GM23338 (cell line): Measurements from ENCODE around the gene ZNF331. TPM values are rescaled to one million over a fixed set of nuclear protein-coding genes. Genes with fewer than 3 reads are reported as not detected.

Experiments
- ATAC-seq: fragments of 200-7000 bp; cut with Tn5 transposase; 3 replicates; pipeline ENCODE4 v1.9.1; 2020
- DNase-seq: peaks from one replicate; pipeline ENCODE4 v3.0.0-alpha.2; 2015; ENCODE audit warnings: low spot score
- H2AFZ ChIP-seq: fragments of 200-600 bp; sonication (generic); 2 replicates; pipeline ENCODE4 v1.8.0; 2016; ENCODE audit warnings: antibody characterized with exemption, mild to moderate bottlenecking, moderate library complexity
- H3F3A ChIP-seq: fragments of 200-600 bp; sonication (generic); replicated peaks from 2 replicates; pipeline ENCODE4 v1.8.0; 2017; ENCODE audit warnings: antibody characterized with exemption, mixed run types, low read depth
- H3K27ac ChIP-seq: fragments of 200-600 bp; sonication (generic); 2 replicates; pipeline ENCODE4 v1.6.1; 2016; ENCODE audit warnings: low read depth
- H3K27me3 ChIP-seq: fragments of 200-600 bp; sonication (generic); 2 replicates; pipeline ENCODE4 v1.8.0; 2016; ENCODE audit warnings: mild to moderate bottlenecking, mixed run types, moderate library complexity; ENCODE audit not compliant: insufficient read depth
- H3K36me3 ChIP-seq: fragments of 200-600 bp; sonication (generic); 2 replicates; pipeline ENCODE4 v1.8.0; 2016; ENCODE audit warnings: mild to moderate bottlenecking; ENCODE audit not compliant: insufficient read depth
- H3K4me1 ChIP-seq: fragments of 200-600 bp; sonication (generic); 2 replicates; pipeline ENCODE4 v1.8.0; 2016; ENCODE audit warnings: mild to moderate bottlenecking, moderate library complexity; ENCODE audit not compliant: insufficient read depth
- H3K4me2 ChIP-seq: fragments of 200-600 bp; sonication (generic); 2 replicates; pipeline ENCODE4 v1.7.1; 2017; ENCODE audit warnings: mixed run types
- H3K4me3 ChIP-seq: fragments of 200-600 bp; sonication (generic); 2 replicates; pipeline ENCODE4 v1.6.1; 2016; ENCODE audit warnings: mixed run types
- H3K79me2 ChIP-seq: fragments of 200-600 bp; sonication (generic); replicated peaks from 2 replicates; pipeline ENCODE4 v1.8.0; 2017; ENCODE audit warnings: mild to moderate bottlenecking; ENCODE audit not compliant: insufficient read depth
- H3K9me2 ChIP-seq: fragments of 200-600 bp; sonication (generic); 2 replicates; pipeline ENCODE4 v1.8.0; 2017; ENCODE audit not compliant: insufficient read depth
- H4K20me1 ChIP-seq: fragments of 200-600 bp; sonication (generic); replicated peaks from 2 replicates; pipeline ENCODE4 v1.8.0; 2017; ENCODE audit warnings: mild to moderate bottlenecking; ENCODE audit not compliant: insufficient read depth
- H3K27ac Mint-ChIP-seq: 2 replicates; pipeline ENCODE4 v1.8.0; 2020; ENCODE audit warnings: inconsistent platforms, mild to moderate bottlenecking, moderate library complexity, mixed read lengths
- H3K27me3 Mint-ChIP-seq: 3 replicates; pipeline ENCODE4 v1.8.0; 2022; ENCODE audit warnings: low read depth, mild to moderate bottlenecking, moderate library complexity, mixed read lengths, inconsistent platforms; ENCODE audit not compliant: insufficient read depth, poor library complexity
- H3K36me3 Mint-ChIP-seq: 3 replicates; pipeline ENCODE4 v1.8.0; 2021; ENCODE audit warnings: low read depth, mild to moderate bottlenecking, inconsistent platforms, moderate library complexity, mixed read lengths
- H3K4me1 Mint-ChIP-seq: 3 replicates; pipeline ENCODE4 v1.8.0; 2020; ENCODE audit warnings: mild to moderate bottlenecking, inconsistent platforms, mixed read lengths
- H3K4me3 Mint-ChIP-seq: 3 replicates; pipeline ENCODE4 v1.8.0; 2021; ENCODE audit warnings: moderate library complexity, mild to moderate bottlenecking, inconsistent platforms, mixed read lengths
- H3K9me3 Mint-ChIP-seq: 3 replicates; pipeline ENCODE4 v1.8.0; 2020; ENCODE audit warnings: moderate library complexity, mild to moderate bottlenecking, inconsistent platforms, mixed read lengths
- CREB1 ChIP-seq: fragments of 250-450 bp; sonication (Bioruptor Pico); IDR thresholded peaks from 2 replicates; pipeline ENCODE4 v1.5.0; 2020; ENCODE audit warnings: low read depth, mild to moderate bottlenecking, moderate library complexity
- EZH2 ChIP-seq: fragments of 200-600 bp; sonication (generic); IDR thresholded peaks from one replicate; pipeline ENCODE4 v1.8.0; 2017; ENCODE audit warnings: antibody characterized with exemption, mild to moderate bottlenecking, low read depth; ENCODE audit not compliant: unreplicated experiment
- EZH2phosphoT487 ChIP-seq: fragments of 200-600 bp; sonication (generic); IDR thresholded peaks from one replicate; pipeline ENCODE4 v1.8.1; 2018; ENCODE audit warnings: antibody characterized with exemption; ENCODE audit not compliant: unreplicated experiment
- NANOG ChIP-seq: IDR thresholded peaks from 2 replicates; pipeline ENCODE4 v1.6.1; 2016; ENCODE audit warnings: antibody characterized with exemption, borderline replicate concordance
- POLR2AphosphoS5 ChIP-seq: IDR thresholded peaks from 2 replicates; pipeline ENCODE4 v1.6.1; 2016; ENCODE audit warnings: antibody characterized with exemption, low read depth
- ZNF114 ChIP-seq: fragments of 250-450 bp; sonication (Bioruptor Pico); IDR thresholded peaks from 2 replicates; pipeline ENCODE4 v1.5.0; 2020; ENCODE audit warnings: mild to moderate bottlenecking, moderate library complexity
- ZNF331 ChIP-seq: fragments of 250-450 bp; sonication (Bioruptor Pico); IDR thresholded peaks from 2 replicates; pipeline ENCODE4 v1.5.0; 2020; ENCODE audit warnings: low read depth, mild to moderate bottlenecking, moderate library complexity
- polyA plus RNA-seq: library from polyadenylated mRNA; unstranded; fragments of >200 nt; fragmentation: Nextera tagmentation; extraction: Ambion mirVana; gene quantifications from 2 replicates; pipeline ENCODE4 v1.2.1, GENCODE V29; 2016
- total RNA-seq: library from RNA; depleted of rRNA; stranded (reverse); fragments of >200 nt; shearing (Covaris generic); gene quantifications from 2 replicates; pipeline ENCODE4 v1.2.3, GENCODE V29; 2014
- TF ChIP-seq, protein P1 (sequence below): fragments of 250-450 bp; sonication (Bioruptor Pico); IDR thresholded peaks from 2 replicates; pipeline ENCODE4 v1.5.0; 2020; ENCODE audit warnings: mild to moderate bottlenecking, moderate library complexity
- TF ChIP-seq, protein P2 (sequence below): IDR thresholded peaks from 2 replicates; pipeline ENCODE4 v1.6.1; 2016; ENCODE audit warnings: antibody characterized with exemption
- TF ChIP-seq, protein P3 (sequence below), 2 experiments: fragments of 200-600 bp in 1 of 2; sonication (generic) in 1 of 2; conservative IDR thresholded peaks; 2 replicates each; pipeline versions ENCODE4 v1.5.1 to v1.6.1; 2016 to 2017; ENCODE audit warnings: antibody characterized with exemption in 2 of 2, low read depth in 2 of 2, mild to moderate bottlenecking in 2 of 2, moderate library complexity in 1 of 2
- TF ChIP-seq, protein P4 (sequence below): IDR thresholded peaks from one replicate; pipeline ENCODE4 v1.6.1; 2018; ENCODE audit warnings: antibody characterized with exemption; ENCODE audit not compliant: unreplicated experiment

The ZNF331 gene
- total and polyA plus RNA-seq, 2 experiments from 2014 or later, result 36.2 to 46.5 TPM

DNA sequence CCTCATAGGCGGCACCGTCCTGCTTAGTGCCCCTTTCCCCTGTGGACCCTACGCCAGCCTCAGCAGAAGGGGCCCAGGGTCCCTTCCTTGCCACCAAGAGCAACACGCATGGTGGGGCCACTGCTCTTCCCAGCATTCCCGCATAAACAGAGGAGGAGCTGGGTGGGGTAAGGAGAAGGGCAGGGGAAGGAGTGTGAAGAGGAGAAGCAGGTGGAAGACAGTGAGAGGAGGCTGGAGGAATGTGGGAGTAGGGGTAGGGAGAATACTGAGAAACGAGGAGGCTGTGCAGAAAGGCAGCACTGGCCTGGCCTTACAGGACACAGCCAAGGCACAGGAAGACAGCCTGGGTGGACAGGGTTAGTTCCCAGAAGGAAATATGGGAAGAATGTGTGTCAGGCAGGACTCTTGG, 43.9 kb downstream of the ZNF331 start:
- ATAC-seq (peak; percentile 86), DNase-seq (peak; percentile 75)
- Histone ChIP-seq H3K4me1 (peaks cover 10% of the 10 kb centered on the region), H3K4me2 (peak overlapping the region; percentile 59), H3K27me3 (no peaks in the 10 kb centered on the region), H3K27ac (peak overlapping the region; percentile 81), H3K4me3 (peak overlapping the region; percentile 15; the same call in 1 of the 2 replicates), H3F3A (0 out of 2 replicates have a peak, but pooled peaks cover 3% of the 10 kb centered on the region), H3K36me3 (peaks cover 17% of the 10 kb centered on the region), H2AFZ (peak overlapping the region; percentile 35; the same call in 1 of the 2 replicates), H4K20me1 (no peaks in the 10 kb centered on the region), H3K79me2 (no peaks in the 10 kb centered on the region), H3K9me2 (no peaks in the 10 kb centered on the region)
- Mint-ChIP-seq H3K4me3 (no peak overlapping the region), H3K9me3 (peaks cover 59% of the 10 kb centered on the region), H3K27ac (0 out of 2 replicates have a peak overlapping the region, but pooled peaks have one; percentile 77), H3K36me3 (peaks cover 49% of the 10 kb centered on the region), H3K27me3 (peaks cover 13% of the 10 kb centered on the region), H3K4me1 (peaks cover 12% of the 10 kb centered on the region)
- TF ChIP-seq POLR2AphosphoS5 (no peak), NANOG (no peak), EZH2 (no peak), CREB1 (CRISPR knock-in tag) (no peak), ZNF331 (no peak), ZNF114 (CRISPR knock-in tag) (no peak), EZH2phosphoT487 (no peak)
- TF ChIP-seq, protein P1, sequence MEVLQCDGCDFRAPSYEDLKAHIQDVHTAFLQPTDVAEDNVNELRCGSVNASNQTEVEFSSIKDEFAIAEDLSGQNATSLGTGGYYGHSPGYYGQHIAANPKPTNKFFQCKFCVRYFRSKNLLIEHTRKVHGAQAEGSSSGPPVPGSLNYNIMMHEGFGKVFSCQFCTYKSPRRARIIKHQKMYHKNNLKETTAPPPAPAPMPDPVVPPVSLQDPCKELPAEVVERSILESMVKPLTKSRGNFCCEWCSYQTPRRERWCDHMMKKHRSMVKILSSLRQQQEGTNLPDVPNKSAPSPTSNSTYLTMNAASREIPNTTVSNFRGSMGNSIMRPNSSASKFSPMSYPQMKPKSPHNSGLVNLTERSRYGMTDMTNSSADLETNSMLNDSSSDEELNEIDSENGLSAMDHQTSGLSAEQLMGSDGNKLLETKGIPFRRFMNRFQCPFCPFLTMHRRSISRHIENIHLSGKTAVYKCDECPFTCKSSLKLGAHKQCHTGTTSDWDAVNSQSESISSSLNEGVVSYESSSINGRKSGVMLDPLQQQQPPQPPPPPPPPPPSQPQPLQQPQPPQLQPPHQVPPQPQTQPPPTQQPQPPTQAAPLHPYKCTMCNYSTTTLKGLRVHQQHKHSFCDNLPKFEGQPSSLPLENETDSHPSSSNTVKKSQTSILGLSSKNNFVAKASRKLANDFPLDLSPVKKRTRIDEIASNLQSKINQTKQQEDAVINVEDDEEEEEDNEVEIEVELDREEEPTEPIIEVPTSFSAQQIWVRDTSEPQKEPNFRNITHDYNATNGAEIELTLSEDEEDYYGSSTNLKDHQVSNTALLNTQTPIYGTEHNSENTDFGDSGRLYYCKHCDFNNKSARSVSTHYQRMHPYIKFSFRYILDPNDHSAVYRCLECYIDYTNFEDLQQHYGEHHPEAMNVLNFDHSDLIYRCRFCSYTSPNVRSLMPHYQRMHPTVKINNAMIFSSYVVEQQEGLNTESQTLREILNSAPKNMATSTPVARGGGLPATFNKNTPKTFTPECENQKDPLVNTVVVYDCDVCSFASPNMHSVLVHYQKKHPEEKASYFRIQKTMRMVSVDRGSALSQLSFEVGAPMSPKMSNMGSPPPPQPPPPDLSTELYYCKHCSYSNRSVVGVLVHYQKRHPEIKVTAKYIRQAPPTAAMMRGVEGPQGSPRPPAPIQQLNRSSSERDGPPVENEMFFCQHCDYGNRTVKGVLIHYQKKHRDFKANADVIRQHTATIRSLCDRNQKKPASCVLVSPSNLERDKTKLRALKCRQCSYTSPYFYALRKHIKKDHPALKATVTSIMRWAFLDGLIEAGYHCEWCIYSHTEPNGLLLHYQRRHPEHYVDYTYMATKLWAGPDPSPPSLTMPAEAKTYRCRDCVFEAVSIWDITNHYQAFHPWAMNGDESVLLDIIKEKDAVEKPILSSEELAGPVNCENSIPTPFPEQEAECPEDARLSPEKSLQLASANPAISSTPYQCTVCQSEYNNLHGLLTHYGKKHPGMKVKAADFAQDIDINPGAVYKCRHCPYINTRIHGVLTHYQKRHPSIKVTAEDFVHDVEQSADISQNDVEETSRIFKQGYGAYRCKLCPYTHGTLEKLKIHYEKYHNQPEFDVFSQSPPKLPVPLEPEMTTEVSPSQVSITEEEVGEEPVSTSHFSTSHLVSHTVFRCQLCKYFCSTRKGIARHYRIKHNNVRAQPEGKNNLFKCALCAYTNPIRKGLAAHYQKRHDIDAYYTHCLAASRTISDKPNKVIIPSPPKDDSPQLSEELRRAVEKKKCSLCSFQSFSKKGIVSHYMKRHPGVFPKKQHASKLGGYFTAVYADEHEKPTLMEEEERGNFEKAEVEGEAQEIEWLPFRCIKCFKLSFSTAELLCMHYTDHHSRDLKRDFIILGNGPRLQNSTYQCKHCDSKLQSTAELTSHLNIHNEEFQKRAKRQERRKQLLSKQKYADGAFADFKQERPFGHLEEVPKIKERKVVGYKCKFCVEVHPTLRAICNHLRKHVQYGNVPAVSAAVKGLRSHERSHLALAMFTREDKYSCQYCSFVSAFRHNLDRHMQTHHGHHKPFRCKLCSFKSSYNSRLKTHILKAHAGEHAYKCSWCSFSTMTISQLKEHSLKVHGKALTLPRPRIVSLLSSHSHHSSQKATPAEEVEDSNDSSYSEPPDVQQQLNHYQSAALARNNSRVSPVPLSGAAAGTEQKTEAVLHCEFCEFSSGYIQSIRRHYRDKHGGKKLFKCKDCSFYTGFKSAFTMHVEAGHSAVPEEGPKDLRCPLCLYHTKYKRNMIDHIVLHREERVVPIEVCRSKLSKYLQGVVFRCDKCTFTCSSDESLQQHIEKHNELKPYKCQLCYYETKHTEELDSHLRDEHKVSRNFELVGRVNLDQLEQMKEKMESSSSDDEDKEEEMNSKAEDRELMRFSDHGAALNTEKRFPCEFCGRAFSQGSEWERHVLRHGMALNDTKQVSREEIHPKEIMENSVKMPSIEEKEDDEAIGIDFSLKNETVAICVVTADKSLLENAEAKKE (CRISPR knock-in tag), result no peak
- TF ChIP-seq, protein P2, sequence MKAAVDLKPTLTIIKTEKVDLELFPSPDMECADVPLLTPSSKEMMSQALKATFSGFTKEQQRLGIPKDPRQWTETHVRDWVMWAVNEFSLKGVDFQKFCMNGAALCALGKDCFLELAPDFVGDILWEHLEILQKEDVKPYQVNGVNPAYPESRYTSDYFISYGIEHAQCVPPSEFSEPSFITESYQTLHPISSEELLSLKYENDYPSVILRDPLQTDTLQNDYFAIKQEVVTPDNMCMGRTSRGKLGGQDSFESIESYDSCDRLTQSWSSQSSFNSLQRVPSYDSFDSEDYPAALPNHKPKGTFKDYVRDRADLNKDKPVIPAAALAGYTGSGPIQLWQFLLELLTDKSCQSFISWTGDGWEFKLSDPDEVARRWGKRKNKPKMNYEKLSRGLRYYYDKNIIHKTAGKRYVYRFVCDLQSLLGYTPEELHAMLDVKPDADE, result no peak
- TF ChIP-seq, protein P3, sequence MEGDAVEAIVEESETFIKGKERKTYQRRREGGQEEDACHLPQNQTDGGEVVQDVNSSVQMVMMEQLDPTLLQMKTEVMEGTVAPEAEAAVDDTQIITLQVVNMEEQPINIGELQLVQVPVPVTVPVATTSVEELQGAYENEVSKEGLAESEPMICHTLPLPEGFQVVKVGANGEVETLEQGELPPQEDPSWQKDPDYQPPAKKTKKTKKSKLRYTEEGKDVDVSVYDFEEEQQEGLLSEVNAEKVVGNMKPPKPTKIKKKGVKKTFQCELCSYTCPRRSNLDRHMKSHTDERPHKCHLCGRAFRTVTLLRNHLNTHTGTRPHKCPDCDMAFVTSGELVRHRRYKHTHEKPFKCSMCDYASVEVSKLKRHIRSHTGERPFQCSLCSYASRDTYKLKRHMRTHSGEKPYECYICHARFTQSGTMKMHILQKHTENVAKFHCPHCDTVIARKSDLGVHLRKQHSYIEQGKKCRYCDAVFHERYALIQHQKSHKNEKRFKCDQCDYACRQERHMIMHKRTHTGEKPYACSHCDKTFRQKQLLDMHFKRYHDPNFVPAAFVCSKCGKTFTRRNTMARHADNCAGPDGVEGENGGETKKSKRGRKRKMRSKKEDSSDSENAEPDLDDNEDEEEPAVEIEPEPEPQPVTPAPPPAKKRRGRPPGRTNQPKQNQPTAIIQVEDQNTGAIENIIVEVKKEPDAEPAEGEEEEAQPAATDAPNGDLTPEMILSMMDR (conservative IDR thresholded peaks at IDR 0.05; ENCODE audit: low read depth in 2 of 2), result no peak
- TF ChIP-seq, protein P4, sequence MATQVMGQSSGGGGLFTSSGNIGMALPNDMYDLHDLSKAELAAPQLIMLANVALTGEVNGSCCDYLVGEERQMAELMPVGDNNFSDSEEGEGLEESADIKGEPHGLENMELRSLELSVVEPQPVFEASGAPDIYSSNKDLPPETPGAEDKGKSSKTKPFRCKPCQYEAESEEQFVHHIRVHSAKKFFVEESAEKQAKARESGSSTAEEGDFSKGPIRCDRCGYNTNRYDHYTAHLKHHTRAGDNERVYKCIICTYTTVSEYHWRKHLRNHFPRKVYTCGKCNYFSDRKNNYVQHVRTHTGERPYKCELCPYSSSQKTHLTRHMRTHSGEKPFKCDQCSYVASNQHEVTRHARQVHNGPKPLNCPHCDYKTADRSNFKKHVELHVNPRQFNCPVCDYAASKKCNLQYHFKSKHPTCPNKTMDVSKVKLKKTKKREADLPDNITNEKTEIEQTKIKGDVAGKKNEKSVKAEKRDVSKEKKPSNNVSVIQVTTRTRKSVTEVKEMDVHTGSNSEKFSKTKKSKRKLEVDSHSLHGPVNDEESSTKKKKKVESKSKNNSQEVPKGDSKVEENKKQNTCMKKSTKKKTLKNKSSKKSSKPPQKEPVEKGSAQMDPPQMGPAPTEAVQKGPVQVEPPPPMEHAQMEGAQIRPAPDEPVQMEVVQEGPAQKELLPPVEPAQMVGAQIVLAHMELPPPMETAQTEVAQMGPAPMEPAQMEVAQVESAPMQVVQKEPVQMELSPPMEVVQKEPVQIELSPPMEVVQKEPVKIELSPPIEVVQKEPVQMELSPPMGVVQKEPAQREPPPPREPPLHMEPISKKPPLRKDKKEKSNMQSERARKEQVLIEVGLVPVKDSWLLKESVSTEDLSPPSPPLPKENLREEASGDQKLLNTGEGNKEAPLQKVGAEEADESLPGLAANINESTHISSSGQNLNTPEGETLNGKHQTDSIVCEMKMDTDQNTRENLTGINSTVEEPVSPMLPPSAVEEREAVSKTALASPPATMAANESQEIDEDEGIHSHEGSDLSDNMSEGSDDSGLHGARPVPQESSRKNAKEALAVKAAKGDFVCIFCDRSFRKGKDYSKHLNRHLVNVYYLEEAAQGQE, result no peak
